Activated naive CD8-positive, alpha-beta T cell treated with anti-CD3 and anti-CD28 coated beads, Interleukin-2, amount 10 ng/mL, durations not matched to agents 7 days and 5 days (primary cell): ENCODE measurements around the gene ATRX. TPM values are rescaled to one million over a fixed set of nuclear protein-coding genes. Genes with fewer than 3 reads are reported as not detected.
"Not testable (repeated sequence)": the region's sequence is repeated elsewhere in the genome, so short reads cannot be mapped to it uniquely, and the experiment has no call there.

Source experiments
- ATAC-seq: fragments of 150-1000 bp; cut with Tn5 transposase; one replicate; pipeline ENCODE4 v1.10.0; 2021; ENCODE audit warnings: low read depth, moderate library complexity
- POLR2A ChIA-PET: fragments of 350-600 bp; sonication (Branson Sonifier 250); formaldehyde crosslinking; loops from one replicate; lab custom pipeline; 2021; ENCODE audit warnings: antibody characterized with exemption; lab: Charles Lee
- DNase-seq: peaks from one replicate; pipeline ENCODE4 v3.0.0; 2021
- H3K27ac Mint-ChIP-seq: one replicate; pipeline ENCODE4 v1.8.0; 2022; ENCODE audit warnings: mild to moderate bottlenecking, mixed read lengths
- H3K27me3 Mint-ChIP-seq: one replicate; pipeline ENCODE4 v1.8.0; 2022; ENCODE audit warnings: mild to moderate bottlenecking, moderate library complexity, mixed read lengths
- H3K36me3 Mint-ChIP-seq: one replicate; pipeline ENCODE4 v1.8.0; 2021; ENCODE audit warnings: mild to moderate bottlenecking, mixed read lengths
- H3K4me1 Mint-ChIP-seq: one replicate; pipeline ENCODE4 v1.8.0; 2021; ENCODE audit warnings: mixed read lengths
- H3K4me3 Mint-ChIP-seq: one replicate; pipeline ENCODE4 v1.8.0; 2022; ENCODE audit warnings: mild to moderate bottlenecking, moderate library complexity, mixed read lengths
- H3K9me3 Mint-ChIP-seq: one replicate; pipeline ENCODE4 v1.8.0; 2021; ENCODE audit warnings: mixed read lengths
- total RNA-seq, 2 experiments: library from RNA; stranded (reverse); gene quantifications; one replicate each; pipeline ENCODE4 v1.2.3, GENCODE V29; 2021

Gene ATRX
- total RNA-seq, 2 experiments from 2014 or later, result 86.7 to 96.1 TPM

DNA sequence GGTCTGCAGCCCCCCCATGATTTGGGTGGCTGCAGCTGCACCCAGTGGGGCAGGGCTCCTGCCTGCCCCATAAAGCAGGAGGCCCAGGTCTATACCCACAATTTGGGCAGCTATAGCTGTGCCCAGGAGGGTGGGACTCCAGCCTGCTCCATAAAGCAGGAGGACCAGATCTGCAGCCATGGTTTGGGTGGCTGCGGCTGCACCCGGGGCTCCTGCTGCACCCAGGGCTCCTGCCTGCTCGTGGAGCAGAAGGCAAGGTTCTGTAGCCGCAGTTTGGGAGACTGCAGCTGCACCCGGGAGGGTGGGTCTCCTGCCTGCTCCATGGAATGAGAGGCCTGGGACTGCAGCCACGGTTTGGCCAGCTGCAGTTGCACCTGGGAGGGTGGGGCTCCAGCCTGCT lies 81.1 kb downstream of the ATRX start:
- Mint-ChIP-seq H3K4me1 (no peaks in the 10 kb centered on the region), H3K9me3 (peaks cover 3% of the 10 kb centered on the region), H3K4me3 (no peak overlapping the region), H3K36me3 (peaks cover 21% of the 10 kb centered on the region), H3K27me3 (no peaks in the 10 kb centered on the region), H3K27ac (no peak overlapping the region)
- DNase-seq, result no peak
- no peak for ATAC-seq
- POLR2A ChIA-PET, result no interaction called here

DNA sequence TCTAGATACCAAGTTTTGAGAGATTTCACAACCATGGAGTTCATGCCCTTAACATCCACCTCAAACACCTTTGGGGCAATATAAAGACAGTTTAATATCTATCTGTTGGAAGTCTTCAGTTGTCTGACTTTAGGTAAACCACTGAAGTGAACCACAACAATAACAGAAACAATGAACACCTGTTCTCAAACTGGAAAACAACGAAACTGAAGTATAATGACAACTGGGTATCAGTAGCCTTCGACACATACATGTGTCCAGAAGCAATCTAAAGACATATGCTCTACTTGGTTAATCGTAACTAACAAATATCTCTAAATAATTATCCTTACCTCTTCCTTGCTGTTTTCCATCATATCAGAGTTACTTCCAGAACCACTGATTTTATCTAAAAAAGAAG lies 87.8 kb downstream of the ATRX start:
- POLR2A ChIA-PET, result no interaction called here
- no peak for DNase-seq
- Mint-ChIP-seq H3K27ac (no peak overlapping the region), H3K4me3 (no peak overlapping the region), H3K4me1 (peaks cover 5% of the 10 kb centered on the region), H3K36me3 (peaks cover 21% of the 10 kb centered on the region), H3K9me3 (no peaks in the 10 kb centered on the region), H3K27me3 (no peaks in the 10 kb centered on the region)
- no peak for ATAC-seq

DNA sequence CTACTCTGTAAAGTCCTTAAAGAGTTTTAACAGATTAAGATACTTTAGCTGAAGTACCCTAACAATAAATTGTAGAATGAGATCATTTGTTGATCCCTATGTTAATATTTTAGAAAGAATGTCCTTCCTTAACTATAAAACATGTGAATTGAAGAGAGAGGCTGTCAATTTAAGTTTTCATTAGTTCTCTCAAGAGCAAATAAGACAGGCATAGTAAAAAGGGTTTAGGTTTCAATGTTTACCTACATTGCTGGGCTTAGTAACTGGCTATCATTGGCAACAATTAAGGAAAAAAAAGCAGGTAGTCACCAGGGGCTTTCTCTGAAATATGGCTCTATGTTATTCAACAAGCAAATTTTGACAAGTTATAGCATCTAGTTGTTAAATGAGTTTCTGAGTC lies 91.5 kb downstream of the ATRX start:
- Mint-ChIP-seq H3K27ac (no peak overlapping the region), H3K4me3 (no peak overlapping the region), H3K27me3 (no peaks in the 10 kb centered on the region), H3K9me3 (no peaks in the 10 kb centered on the region), H3K36me3 (peaks cover 13% of the 10 kb centered on the region), H3K4me1 (peaks cover 5% of the 10 kb centered on the region)
- DNase-seq, result no peak
- no peak for ATAC-seq
- POLR2A ChIA-PET, result interaction anchor here (0.7 kb wide), 1 partner anchor 193 kb away, joined by 3 read pairs; no protein-coding TSS in a partner anchor

DNA sequence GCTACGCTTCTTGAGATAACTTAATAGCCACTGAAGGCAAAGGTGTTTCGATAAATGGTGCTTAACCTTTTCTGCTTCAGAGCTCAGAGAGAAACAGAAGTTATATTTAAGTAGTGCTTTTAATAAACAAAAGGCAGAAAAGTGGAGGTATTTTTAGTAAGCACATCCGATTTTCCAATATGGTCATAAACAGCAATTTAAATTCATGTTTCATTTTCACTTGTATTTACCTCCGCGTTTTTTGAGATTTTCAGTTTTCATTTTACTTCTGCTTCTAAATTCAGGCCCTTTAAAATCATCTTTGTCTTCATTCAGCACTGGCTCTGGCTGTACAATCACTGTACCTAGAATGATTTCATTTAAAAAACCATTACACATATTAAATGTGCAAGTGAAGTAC lies 92.4 kb downstream of the ATRX start:
- H3K27me3 Mint-ChIP-seq, result no peaks in the 10 kb centered on the region
- no peak overlapping the region for H3K4me3 Mint-ChIP-seq
- no peak for DNase-seq
- no peaks in the 10 kb centered on the region for H3K9me3 Mint-ChIP-seq
- H3K4me1 Mint-ChIP-seq, result peaks cover 5% of the 10 kb centered on the region
- no peak overlapping the region for H3K27ac Mint-ChIP-seq
- no peak for ATAC-seq
- POLR2A ChIA-PET, result no interaction called here
- H3K36me3 Mint-ChIP-seq, result peaks cover 12% of the 10 kb centered on the region

DNA sequence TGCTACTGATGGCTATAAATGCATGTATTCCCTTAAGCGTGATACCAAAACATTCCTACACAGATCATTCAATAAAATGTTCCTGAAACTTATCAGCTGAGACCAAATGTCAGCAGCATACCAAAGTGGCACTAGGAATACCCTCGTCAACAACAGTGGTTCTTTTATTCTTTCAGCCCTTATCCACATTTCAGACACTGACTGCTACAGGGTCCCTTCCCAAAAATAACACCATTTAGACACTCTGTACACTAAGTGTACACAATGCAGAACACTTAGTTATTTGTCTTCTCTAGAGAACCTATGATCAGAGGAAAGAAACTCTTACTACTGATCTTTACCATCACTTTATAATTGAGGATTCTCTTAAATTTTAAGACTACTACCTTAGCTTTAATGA lies 94.1 kb downstream of the ATRX start:
- H3K27me3 Mint-ChIP-seq, result no peaks in the 10 kb centered on the region
- peaks cover 5% of the 10 kb centered on the region for H3K4me1 Mint-ChIP-seq
- POLR2A ChIA-PET, result no interaction called here
- H3K36me3 Mint-ChIP-seq, result peaks cover 18% of the 10 kb centered on the region
- H3K27ac Mint-ChIP-seq, result no peak overlapping the region
- H3K9me3 Mint-ChIP-seq, result no peaks in the 10 kb centered on the region
- no peak for DNase-seq
- no peak overlapping the region for H3K4me3 Mint-ChIP-seq
- ATAC-seq, result no peak

DNA sequence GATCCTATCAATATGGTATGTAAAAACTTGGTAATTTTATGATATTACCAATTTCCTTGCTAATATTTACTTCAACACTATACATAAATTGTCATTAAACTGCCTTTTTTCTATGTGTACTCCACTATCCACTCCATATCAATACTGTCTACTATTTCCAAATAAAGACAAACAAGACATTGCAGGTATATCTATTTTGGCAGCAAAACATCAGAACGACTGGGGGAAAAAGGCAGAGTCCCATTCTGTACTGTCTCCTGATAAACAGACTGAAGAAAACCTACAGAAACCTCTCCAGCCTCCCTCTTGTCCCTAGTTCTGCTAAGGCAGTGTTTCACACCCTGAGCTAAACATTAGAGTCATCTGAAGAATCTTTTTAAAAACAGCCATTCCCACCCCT lies 96.6 kb downstream of the ATRX start:
- Mint-ChIP-seq H3K4me3 (no peak overlapping the region), H3K27me3 (no peaks in the 10 kb centered on the region), H3K9me3 (peaks cover 2% of the 10 kb centered on the region), H3K27ac (no peak overlapping the region), H3K4me1 (peaks cover 3% of the 10 kb centered on the region), H3K36me3 (peaks cover 28% of the 10 kb centered on the region)
- POLR2A ChIA-PET, result no interaction called here
- no peak for DNase-seq
- ATAC-seq, result no peak

DNA sequence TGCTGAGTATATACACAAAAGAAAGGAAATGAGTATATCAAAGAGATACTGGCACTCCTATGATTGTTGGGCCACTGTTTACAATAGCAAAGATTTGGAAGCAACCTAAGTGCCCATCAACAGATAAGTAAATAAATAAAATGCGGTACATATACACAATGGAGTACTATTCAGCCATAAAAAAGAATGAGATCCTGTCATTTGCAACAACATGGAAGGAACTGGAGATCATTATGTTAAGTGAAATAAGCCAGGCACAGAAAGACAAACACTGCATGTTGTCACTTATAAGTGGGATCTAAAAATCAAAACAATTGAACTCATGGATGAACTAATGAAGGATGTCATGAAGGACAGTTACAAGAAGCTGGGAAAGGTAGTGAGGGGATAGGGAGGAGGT lies 100.3 kb downstream of the ATRX start:
- H3K4me3 Mint-ChIP-seq, H3K9me3 Mint-ChIP-seq, ATAC-seq, H3K4me1 Mint-ChIP-seq, H3K27ac Mint-ChIP-seq, POLR2A ChIA-PET, H3K27me3 Mint-ChIP-seq, DNase-seq: not testable (repeated sequence)
- peaks cover 29% of the 10 kb centered on the region for H3K36me3 Mint-ChIP-seq

DNA sequence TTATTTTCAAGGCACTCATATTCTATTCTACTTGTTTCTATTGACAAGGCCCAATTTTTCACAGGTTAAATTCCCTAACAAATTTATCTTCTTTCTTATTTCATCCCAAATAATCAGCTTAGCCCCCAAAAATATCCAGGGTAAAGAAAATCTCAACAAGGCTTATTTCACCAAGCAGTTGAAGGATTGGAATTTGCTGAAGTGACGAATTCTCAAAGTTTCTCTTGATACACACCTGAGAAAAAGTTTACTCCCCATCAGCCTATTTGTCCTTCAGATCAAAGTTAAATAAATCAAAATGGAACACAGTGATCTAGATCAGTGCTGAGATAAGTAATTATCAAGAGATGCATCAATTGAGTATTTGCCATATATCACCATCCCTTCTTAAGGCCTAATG lies 106.9 kb downstream of the ATRX start:
- Mint-ChIP-seq H3K27me3 (no peaks in the 10 kb centered on the region), H3K36me3 (peaks cover 8% of the 10 kb centered on the region), H3K4me3 (no peak overlapping the region), H3K4me1 (no peaks in the 10 kb centered on the region), H3K9me3 (no peaks in the 10 kb centered on the region), H3K27ac (no peak overlapping the region)
- DNase-seq, result no peak
- ATAC-seq, result no peak
- POLR2A ChIA-PET, result no interaction called here

DNA sequence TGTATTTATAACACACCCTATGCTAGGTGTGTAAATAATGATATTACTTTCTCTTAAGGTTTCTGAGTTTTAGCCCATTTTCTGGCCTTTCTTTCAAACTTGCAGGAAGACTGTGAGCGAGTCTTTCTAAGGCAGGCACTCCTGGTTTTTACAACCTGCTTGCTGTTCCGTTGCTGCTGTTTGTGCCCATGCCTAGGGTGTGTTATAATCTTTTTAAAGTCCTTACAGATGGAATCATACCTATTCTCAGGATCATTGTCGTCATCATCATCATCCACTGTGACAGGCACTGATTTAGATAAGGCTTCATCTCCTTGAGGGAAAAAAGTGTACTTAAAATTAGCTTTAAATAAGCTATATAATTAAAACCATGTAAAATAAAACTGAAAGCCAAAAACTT lies 110.0 kb downstream of the ATRX start:
- DNase-seq (no peak), ATAC-seq (no peak)
- H3K4me1 Mint-ChIP-seq, result no peaks in the 10 kb centered on the region
- peaks cover 3% of the 10 kb centered on the region for H3K36me3 Mint-ChIP-seq
- H3K9me3 Mint-ChIP-seq, result no peaks in the 10 kb centered on the region
- no peak overlapping the region for H3K4me3 Mint-ChIP-seq
- POLR2A ChIA-PET, result no interaction called here
- H3K27me3 Mint-ChIP-seq, result no peaks in the 10 kb centered on the region
- no peak overlapping the region for H3K27ac Mint-ChIP-seq

DNA sequence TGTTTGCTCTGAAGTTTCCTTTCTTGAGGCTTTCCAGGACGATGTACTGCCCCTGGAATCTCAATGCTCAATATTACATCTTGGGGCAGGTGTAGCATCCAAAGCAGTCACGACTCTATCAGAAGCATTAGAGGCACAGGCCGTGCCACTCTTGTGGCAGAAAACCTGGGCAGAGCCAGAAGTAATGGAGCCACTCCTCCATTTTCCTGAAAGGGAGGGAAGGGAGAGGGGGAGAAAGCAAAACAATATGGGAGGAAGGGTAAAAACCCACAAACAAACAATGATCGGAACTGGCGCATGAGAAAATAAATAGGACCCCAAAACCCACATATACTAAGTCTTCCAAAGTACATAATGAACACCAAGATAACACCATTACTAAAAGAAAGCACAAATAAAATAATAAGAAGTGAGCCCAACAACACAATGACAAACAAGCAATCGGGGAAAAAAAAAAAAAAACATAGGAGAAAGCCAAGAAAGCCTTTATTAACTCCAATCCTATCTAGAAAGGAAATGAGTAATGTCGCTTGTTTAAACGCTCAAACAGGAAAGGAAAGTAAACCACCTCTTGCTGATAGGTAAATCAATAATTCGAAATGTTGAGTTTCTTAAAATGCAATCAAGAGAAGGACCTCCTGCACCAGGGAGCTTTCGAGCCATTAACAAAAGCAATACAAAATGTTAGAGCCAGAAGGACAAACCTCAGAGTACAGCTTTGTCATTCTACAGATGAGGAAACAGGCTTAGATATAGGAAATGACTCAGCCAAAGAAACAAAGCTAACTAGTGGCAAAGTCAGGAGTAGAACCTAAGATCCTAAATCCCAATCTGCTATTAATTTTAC lies 117.4 kb downstream of the ATRX start:
- DNase-seq (no peak), ATAC-seq (no peak)
- no peaks in the 10 kb centered on the region for H3K9me3 Mint-ChIP-seq
- peaks cover 3% of the 10 kb centered on the region for H3K36me3 Mint-ChIP-seq
- no peak overlapping the region for H3K27ac Mint-ChIP-seq
- H3K4me1 Mint-ChIP-seq, result peaks cover 4% of the 10 kb centered on the region
- POLR2A ChIA-PET, result no interaction called here
- H3K27me3 Mint-ChIP-seq, result no peaks in the 10 kb centered on the region
- peak overlapping the region; percentile 19 for H3K4me3 Mint-ChIP-seq

DNA sequence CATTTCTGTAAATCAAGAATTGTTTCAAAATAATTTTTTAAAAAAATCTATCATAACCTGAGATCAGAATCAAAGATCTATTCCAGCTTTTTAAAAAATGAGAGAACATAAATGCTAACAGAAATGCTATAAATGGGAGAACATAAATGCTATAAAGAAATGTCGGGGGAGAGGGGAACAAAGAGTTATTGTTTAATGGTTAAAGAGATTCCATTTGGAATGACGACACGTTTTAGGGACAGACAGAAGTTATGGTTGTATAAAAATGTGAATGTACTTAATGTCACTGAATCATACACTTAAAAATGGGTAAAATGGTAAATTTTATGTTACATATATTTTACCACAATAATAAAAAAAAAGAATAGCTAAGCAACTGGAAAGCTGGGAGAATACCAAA lies 127.1 kb downstream of the ATRX start:
- no peak for DNase-seq
- no peak for ATAC-seq
- Mint-ChIP-seq H3K9me3 (no peaks in the 10 kb centered on the region), H3K27me3 (no peaks in the 10 kb centered on the region), H3K27ac (no peak overlapping the region), H3K4me1 (no peaks in the 10 kb centered on the region), H3K36me3 (peaks cover 12% of the 10 kb centered on the region), H3K4me3 (no peak overlapping the region)
- POLR2A ChIA-PET, result no interaction called here

DNA sequence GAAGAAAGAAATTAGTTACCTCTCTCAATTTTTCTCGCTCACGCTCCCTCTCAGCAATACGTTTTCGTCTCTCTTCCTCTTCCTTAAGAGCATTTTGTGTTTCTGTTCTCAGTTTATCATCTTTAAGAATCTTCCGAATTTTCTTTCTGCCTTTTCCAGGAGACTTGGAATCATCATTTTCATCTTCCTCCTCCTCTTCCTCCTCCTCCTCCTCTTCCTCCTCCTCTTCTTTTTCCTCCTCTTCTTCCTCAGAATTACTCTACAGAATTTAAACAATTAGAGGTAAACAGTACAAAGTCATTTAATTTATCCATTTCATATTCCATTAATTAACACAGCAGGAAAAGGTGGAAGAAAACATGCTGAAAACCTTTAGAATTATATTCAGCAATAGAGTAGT lies 133.9 kb downstream of the ATRX start:
- H3K4me1 Mint-ChIP-seq, result no peaks in the 10 kb centered on the region
- H3K27me3 Mint-ChIP-seq, result no peaks in the 10 kb centered on the region
- H3K9me3 Mint-ChIP-seq, result no peaks in the 10 kb centered on the region
- no peak overlapping the region for H3K4me3 Mint-ChIP-seq
- H3K27ac Mint-ChIP-seq, result no peak overlapping the region
- peaks cover 28% of the 10 kb centered on the region for H3K36me3 Mint-ChIP-seq
- DNase-seq, result no peak
- POLR2A ChIA-PET, result no interaction called here
- no peak for ATAC-seq

DNA sequence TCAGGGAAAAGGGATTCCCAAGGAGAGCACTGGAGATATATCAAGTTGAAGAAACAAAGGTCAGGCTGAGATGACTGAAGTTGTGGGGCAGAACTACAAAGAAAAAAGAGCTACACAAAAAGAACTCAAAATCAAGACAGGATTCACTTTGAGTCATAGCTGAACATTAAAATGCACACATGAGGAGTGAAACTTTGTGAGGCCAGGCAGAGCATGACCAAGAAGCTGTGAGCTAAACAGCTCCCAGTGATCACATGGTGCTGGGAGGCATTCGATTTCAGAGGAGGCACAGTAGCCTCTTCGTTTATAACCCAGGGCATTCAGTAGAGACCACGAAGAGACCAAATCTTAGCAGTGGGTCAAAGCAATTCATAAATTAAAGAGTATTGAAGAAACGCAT lies 145.3 kb downstream of the ATRX start:
- Mint-ChIP-seq H3K27me3 (no peaks in the 10 kb centered on the region), H3K36me3 (peaks cover 51% of the 10 kb centered on the region), H3K4me1 (peaks cover under 1% of the 10 kb centered on the region), H3K9me3 (peaks cover 2% of the 10 kb centered on the region), H3K27ac (peak overlapping the region; percentile 23), H3K4me3 (no peak overlapping the region)
- ATAC-seq (no peak), DNase-seq (no peak)
- POLR2A ChIA-PET, result no interaction called here

DNA sequence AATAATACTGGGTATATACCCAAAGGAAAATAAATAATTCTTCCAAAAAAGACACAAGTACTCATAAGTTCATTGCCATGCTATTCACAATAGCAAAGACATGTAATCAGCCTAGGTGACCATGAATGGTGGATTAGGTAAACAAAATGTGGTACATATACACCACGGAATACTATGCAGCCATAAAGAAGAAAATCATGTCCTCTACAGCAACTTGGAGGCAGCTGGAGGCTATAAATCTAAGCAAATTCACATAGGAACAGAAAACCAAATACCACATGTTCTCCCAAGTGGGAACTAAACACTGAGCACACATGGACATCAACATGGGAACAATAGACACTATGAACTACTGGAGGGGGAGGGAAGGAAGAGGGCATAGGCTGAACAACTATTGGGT lies 146.2 kb downstream of the ATRX start:
- Mint-ChIP-seq H3K36me3 (peaks cover 48% of the 10 kb centered on the region), H3K4me3 (no peak overlapping the region), H3K27ac (no peak overlapping the region), H3K9me3 (peaks cover 1% of the 10 kb centered on the region), H3K4me1 (no peaks in the 10 kb centered on the region), H3K27me3 (no peaks in the 10 kb centered on the region)
- no peak for DNase-seq
- POLR2A ChIA-PET, result no interaction called here
- no peak for ATAC-seq
